ENCODE data around the gene RNF227. TPM values are rescaled to one million over a fixed set of nuclear protein-coding genes. Genes with fewer than 3 reads are reported as not detected.

Gene RNF227
- total RNA-seq, result 1 to 10 TPM in 1 of 2 donors, under 1 TPM in 1; 0.33 to 1.4 TPM
- polyA plus RNA-seq, result under 1 TPM; 0.17 to 0.31 TPM

- peak within 1 kb of the TSS; percentile 52 to 77 (median 62) for H3K4me3 ChIP-seq (ENCODE audit: low read depth in 1 of 3, low read length in 3 of 3)
- no peaks in the 10 kb centered on the region for H3K27me3 ChIP-seq (ENCODE audit: control insufficient read depth in 4 of 4, insufficient read depth in 4 of 4, low read length in 3 of 4)
- TF ChIP-seq FOXA1 (IDR thresholded peaks at IDR 0.05) (no peak), RAD21 (IDR thresholded peaks at IDR 0.05) (no peak), SP1 (IDR thresholded peaks at IDR 0.05) (no peak), CTCF (IDR thresholded peaks at IDR 0.05; ENCODE audit: low read depth, low read length, missing input control) (no peak), MAX (IDR thresholded peaks at IDR 0.05) (no peak), ATF3 (IDR thresholded peaks at IDR 0.05) (no peak), JUND (IDR thresholded peaks at IDR 0.05) (no peak), HNF4G (IDR thresholded peaks at IDR 0.05) (no peak), ZBTB33 (IDR thresholded peaks at IDR 0.05) (no peak), HNF4A (conservative IDR thresholded peaks at IDR 0.05) (no peak), RXRA (IDR thresholded peaks at IDR 0.05) (no peak), TAF1 (conservative IDR thresholded peaks at IDR 0.05) (no peak), REST (IDR thresholded peaks at IDR 0.05) (no peak), FOXA2 (IDR thresholded peaks at IDR 0.05) (no peak), YY1 (IDR thresholded peaks at IDR 0.05) (no peak), NR2F2 (IDR thresholded peaks at IDR 0.05) (no peak), EGR1 (IDR thresholded peaks at IDR 0.05; ENCODE audit: low read depth in 2 of 2) (no peak), GABPA (IDR thresholded peaks at IDR 0.05 in 1 of 2, conservative IDR thresholded peaks at IDR 0.05 in 1 of 2) (no peak)
- peak within 1 kb of the TSS; percentile 61 to 79 for H3K27ac ChIP-seq (ENCODE audit: low read depth in 1 of 2, low read length in 2 of 2)
- H3K36me3 ChIP-seq (ENCODE audit: control insufficient read depth in 4 of 4, insufficient read depth in 3 of 4, low read depth in 1 of 4, low read length in 3 of 4), result peaks cover 0 to 3% (median under 1%) of the 10 kb centered on the region in 4 donors
- peaks cover 6 to 12% (median 9%) of the 10 kb centered on the region in 4 donors for H3K4me1 ChIP-seq (ENCODE audit: control insufficient read depth in 4 of 4, insufficient read depth in 4 of 4, low read length in 3 of 4)
- 5% methylated on average over 100 of the region's 100 CpGs for WGBS
- DNase-seq (ENCODE audit: low spot score), result peak; percentile 88
- no peaks in the 10 kb centered on the region for H3K9me3 ChIP-seq (ENCODE audit: control insufficient read depth in 4 of 4, low read length in 3 of 4)
- peak within 1 kb of the TSS in 1 of 2 donors; percentile 36 for H3K9ac ChIP-seq (ENCODE audit: low read depth in 1 of 2, low read length in 2 of 2)
Measured at GRCh38 chr17:7915611-7916384, at the start of gene RNF227. Gene RNF227 (minus strand): TSS chr17:7916289. CDS start chr17:7916195, 94 bp downstream.

Data from liver (tissue), 9 donors.